ENCODE measurements around the gene THRB.

THRB gene

GRCh38 chr3:24255414-24255813, 239.2 kb downstream of the THRB start:
- no peak for DNase-seq

- no peak for DNase-seq
Measured at GRCh38 chr3:24254649-24255048, 240.0 kb downstream of the THRB start.

GRCh38 chr3:24253336-24253735, 241.3 kb downstream of the THRB start:
- no peak for DNase-seq

GRCh38 chr3:24249523-24249922, 245.1 kb downstream of the THRB start:
- no peak for DNase-seq

- DNase-seq = no peak
Measured at GRCh38 chr3:24245056-24245455, 249.6 kb downstream of the THRB start.

- no peak for DNase-seq
Measured at GRCh38 chr3:24244491-24244890, 250.2 kb downstream of the THRB start.

GRCh38 chr3:24242012-24242698, 252.5 kb downstream of the THRB start:
- no peak for DNase-seq

- DNase-seq = no peak
Measured at GRCh38 chr3:24240306-24240705, 254.3 kb downstream of the THRB start.

GRCh38 chr3:24237971-24238706, 256.5 kb downstream of the THRB start:
- peak; percentile 44 for DNase-seq

- no peak for DNase-seq
Measured at GRCh38 chr3:24235121-24235520, 259.5 kb downstream of the THRB start.

- no peak for DNase-seq
Measured at GRCh38 chr3:24232784-24233183, 261.9 kb downstream of the THRB start.

- DNase-seq = no peak
Measured at GRCh38 chr3:24229468-24230221, 265.0 kb downstream of the THRB start.

GRCh38 chr3:24227635-24228034, 267.0 kb downstream of the THRB start:
- DNase-seq = no peak

- no peak for DNase-seq
Measured at GRCh38 chr3:24226397-24226796, 268.3 kb downstream of the THRB start.

- no peak for DNase-seq
Measured at GRCh38 chr3:24225385-24225950, 269.2 kb downstream of the THRB start.

- DNase-seq = no peak
Measured at GRCh38 chr3:24224666-24225384, 269.8 kb downstream of the THRB start.

- DNase-seq = no peak
Measured at GRCh38 chr3:24222165-24222805, 272.4 kb downstream of the THRB start.

- no peak for DNase-seq
Measured at GRCh38 chr3:24220859-24221657, 273.6 kb downstream of the THRB start.

- no peak for DNase-seq
Measured at GRCh38 chr3:24215502-24215901, 279.1 kb downstream of the THRB start.

GRCh38 chr3:24211381-24211780, 283.3 kb downstream of the THRB start:
- no peak for DNase-seq

GRCh38 chr3:24202071-24202470, 292.6 kb downstream of the THRB start:
- no peak for DNase-seq

All from NCI-H524 treated with DMSO at 0.1 percent for 48 hours (cell line).